Cerebellar nuclear complex (tissue), 1 donor: ENCODE results near the gene FBXO28.

Source experiments
- DNase-seq, 2 experiments: peaks; one replicate each; lab custom pipeline; 2025; lab: John Stamatoyannopoulos, UW

FBXO28 gene

GRCh38 chr1:224095867-224096266 lies 18.0 kb upstream of the FBXO28 start:
- DNase-seq = no peak

- no peak for DNase-seq
These were observed 17.1 kb upstream of the FBXO28 start for GRCh38 chr1:224096773-224097172.

GRCh38 chr1:224098007-224098406 lies 15.9 kb upstream of the FBXO28 start:
- DNase-seq = no peak

GRCh38 chr1:224106568-224107281 lies 7.2 kb upstream of the FBXO28 start:
- DNase-seq = no peak

GRCh38 chr1:224107282-224107625 lies 6.7 kb upstream of the FBXO28 start:
- no peak for DNase-seq

- DNase-seq = no peak
These were observed 4.9 kb upstream of the FBXO28 start for GRCh38 chr1:224108991-224109390.

- no peak for DNase-seq
These were observed 3.9 kb upstream of the FBXO28 start for GRCh38 chr1:224109981-224110380.

- DNase-seq = no peak
These were observed 906 bp upstream of the FBXO28 start for GRCh38 chr1:224113005-224113404.

GRCh38 chr1:224113545-224113917 lies 380 bp upstream of the FBXO28 start:
- no peak for DNase-seq

GRCh38 chr1:224114787-224115175 lies 870 bp downstream of the FBXO28 start:
- no peak for DNase-seq

GRCh38 chr1:224116131-224116530 lies 2.2 kb downstream of the FBXO28 start:
- DNase-seq = peak in 1 of 2 experiments; percentile 39

- no peak for DNase-seq
These were observed 4.8 kb downstream of the FBXO28 start for GRCh38 chr1:224118688-224119087.

GRCh38 chr1:224123136-224123535 lies 9.2 kb downstream of the FBXO28 start:
- DNase-seq = no peak

GRCh38 chr1:224124220-224124619 lies 10.3 kb downstream of the FBXO28 start:
- no peak for DNase-seq

- DNase-seq = no peak
These were observed 14.3 kb downstream of the FBXO28 start for GRCh38 chr1:224127925-224128819.

- DNase-seq = no peak
These were observed 17.3 kb downstream of the FBXO28 start for GRCh38 chr1:224131253-224131652.

- DNase-seq = no peak
These were observed 19.0 kb downstream of the FBXO28 start for GRCh38 chr1:224132901-224133300.

- DNase-seq = no peak
These were observed 19.9 kb downstream of the FBXO28 start for GRCh38 chr1:224133741-224134299.

- DNase-seq = no peak
These were observed 23.6 kb downstream of the FBXO28 start for GRCh38 chr1:224137518-224137917.

GRCh38 chr1:224138198-224138597 lies 24.3 kb downstream of the FBXO28 start:
- DNase-seq = no peak

GRCh38 chr1:224141693-224142092 lies 27.8 kb downstream of the FBXO28 start:
- DNase-seq = no peak

- DNase-seq = no peak
These were observed 35.8 kb downstream of the FBXO28 start for GRCh38 chr1:224149709-224150108.

- no peak for DNase-seq
These were observed 37.2 kb downstream of the FBXO28 start for GRCh38 chr1:224151117-224151516.
